ENCODE results near the gene TMEM164. TPM values are rescaled to one million over a fixed set of nuclear protein-coding genes. Genes with fewer than 3 reads are reported as not detected.

The TMEM164 gene
- total and polyA plus RNA-seq, 7 donors = 14.5 to 42.4 (median 31.7) TPM

GRCh38 chrX:110013968-110014367, 11.1 kb downstream of the TMEM164 start:
- peaks cover 0 to 28% of the 10 kb centered on the region in 2 donors for H3K36me3 ChIP-seq (ENCODE audit: insufficient read depth in 1 of 2, low read depth in 1 of 2)
- no peak for TF ChIP-seq CTCF (IDR thresholded peaks at IDR 0.05)
- H3K4me1 ChIP-seq = peaks cover 22% of the 10 kb centered on the region
- DNase-seq (no peak), ATAC-seq (no peak)
- intact Hi-C loops (cut with DNase I) = no loop called here
- no peak overlapping the region for H3K4me3 ChIP-seq
- H3K27ac ChIP-seq = no peak overlapping the region
- H3K27me3 ChIP-seq (ENCODE audit: insufficient read depth in 3 of 3, low read length in 2 of 3) = peaks cover 0 to 13% (median 0%) of the 10 kb centered on the region in 3 donors
- H3K9me3 ChIP-seq = no peaks in the 10 kb centered on the region
- 74 to 91% (median 84%) methylated on average over 4 of the region's 4 CpGs for WGBS, 3 donors

- Histone ChIP-seq H3K27ac (peak overlapping the region; percentile 49), H3K4me1 (peaks cover 25% of the 10 kb centered on the region), H3K36me3 (ENCODE audit: insufficient read depth in 1 of 2, low read depth in 1 of 2) (peaks cover 0 to 31% of the 10 kb centered on the region in 2 donors), H3K9me3 (no peaks in the 10 kb centered on the region), H3K27me3 (ENCODE audit: insufficient read depth in 3 of 3, low read length in 2 of 3) (peaks cover 0 to 24% (median 0%) of the 10 kb centered on the region in 3 donors), H3K4me3 (no peak overlapping the region)
- intact Hi-C loops (cut with DNase I) = no loop called here
- DNase-seq (no peak), ATAC-seq (peak in 2 of 4 donors; percentile 30 to 52)
- no peak for TF ChIP-seq CTCF (IDR thresholded peaks at IDR 0.05)
- 27 to 49% (median 28%) methylated on average over 2 of the region's 2 CpGs for WGBS, 3 donors
Observed at GRCh38 chrX:110015032-110015431, 12.1 kb downstream of the TMEM164 start.

- H3K4me3 ChIP-seq = no peak overlapping the region
- H3K27me3 ChIP-seq (ENCODE audit: insufficient read depth in 3 of 3, low read length in 2 of 3) = peaks cover 0 to 29% (median 0%) of the 10 kb centered on the region in 3 donors
- no peak for DNase-seq
- peaks cover 24% of the 10 kb centered on the region for H3K4me1 ChIP-seq
- H3K9me3 ChIP-seq = no peaks in the 10 kb centered on the region
- H3K36me3 ChIP-seq (ENCODE audit: insufficient read depth in 1 of 2, low read depth in 1 of 2) = peaks cover 0 to 22% of the 10 kb centered on the region in 2 donors
- intact Hi-C loops (cut with DNase I) = no loop called here
- peak; percentile 34 to 61 (median 46) for ATAC-seq
- H3K27ac ChIP-seq = peak overlapping the region; percentile 61
- 25 to 39% (median 26%) methylated on average over 5 of the region's 5 CpGs for WGBS, 3 donors
- TF ChIP-seq CTCF (IDR thresholded peaks at IDR 0.05) = no peak
Observed at GRCh38 chrX:110015915-110016314, 13.0 kb downstream of the TMEM164 start.

GRCh38 chrX:110020536-110020935, 17.6 kb downstream of the TMEM164 start:
- Histone ChIP-seq H3K36me3 (ENCODE audit: insufficient read depth in 1 of 2, low read depth in 1 of 2) (peaks cover 0 to 8% of the 10 kb centered on the region in 2 donors), H3K4me1 (peaks cover 15% of the 10 kb centered on the region), H3K27ac (peak overlapping the region; percentile 47), H3K4me3 (no peak overlapping the region), H3K27me3 (ENCODE audit: insufficient read depth in 3 of 3, low read length in 2 of 3) (peaks cover 0 to 22% (median 0%) of the 10 kb centered on the region in 3 donors), H3K9me3 (no peaks in the 10 kb centered on the region)
- WGBS, 3 donors = 28 to 56% (median 42%) methylated on average over 1 of the region's 1 CpG
- intact Hi-C loops (cut with DNase I) = loop anchor here in 1 of 2 donors (10.0 kb wide), 1 partner anchor 124 kb away; no protein-coding TSS in a partner anchor
- no peak for TF ChIP-seq CTCF (IDR thresholded peaks at IDR 0.05)
- no peak for ATAC-seq
- no peak for DNase-seq
